ENCODE measurements around the gene PITRM1. TPM values are rescaled to one million over a fixed set of nuclear protein-coding genes. Genes with fewer than 3 reads are reported as not detected.

The PITRM1 gene
- polyA plus RNA-seq, 2 of the 4 experiments (the other 2 are of a cell fraction) = 45.9 to 64.5 TPM

DNA sequence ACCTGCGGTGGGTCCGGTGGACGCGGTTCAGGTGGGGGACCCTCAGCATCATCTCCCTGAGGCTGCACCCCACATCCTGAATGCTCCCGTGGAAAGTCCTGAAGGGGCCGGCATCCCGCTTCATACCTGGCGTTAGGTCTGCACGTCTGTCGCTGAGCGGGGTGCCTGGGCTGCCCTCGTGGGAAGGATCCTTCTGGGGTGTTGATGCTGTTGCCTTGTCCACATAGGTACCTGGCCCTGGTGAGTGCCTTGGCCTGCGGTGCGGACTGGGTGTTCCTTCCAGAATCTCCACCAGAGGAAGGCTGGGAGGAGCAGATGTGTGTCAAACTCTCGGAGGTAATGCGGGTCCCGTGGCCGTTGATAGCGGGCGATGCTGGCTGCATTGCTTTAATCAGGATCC, 67.4 kb downstream of the PITRM1 start:
- CTCF ChIA-PET = no interaction called here
- WGBS (ENCODE audit: missing lambda C conversion rate) = 96% methylated on average over 9 of the region's 20 CpGs

DNA sequence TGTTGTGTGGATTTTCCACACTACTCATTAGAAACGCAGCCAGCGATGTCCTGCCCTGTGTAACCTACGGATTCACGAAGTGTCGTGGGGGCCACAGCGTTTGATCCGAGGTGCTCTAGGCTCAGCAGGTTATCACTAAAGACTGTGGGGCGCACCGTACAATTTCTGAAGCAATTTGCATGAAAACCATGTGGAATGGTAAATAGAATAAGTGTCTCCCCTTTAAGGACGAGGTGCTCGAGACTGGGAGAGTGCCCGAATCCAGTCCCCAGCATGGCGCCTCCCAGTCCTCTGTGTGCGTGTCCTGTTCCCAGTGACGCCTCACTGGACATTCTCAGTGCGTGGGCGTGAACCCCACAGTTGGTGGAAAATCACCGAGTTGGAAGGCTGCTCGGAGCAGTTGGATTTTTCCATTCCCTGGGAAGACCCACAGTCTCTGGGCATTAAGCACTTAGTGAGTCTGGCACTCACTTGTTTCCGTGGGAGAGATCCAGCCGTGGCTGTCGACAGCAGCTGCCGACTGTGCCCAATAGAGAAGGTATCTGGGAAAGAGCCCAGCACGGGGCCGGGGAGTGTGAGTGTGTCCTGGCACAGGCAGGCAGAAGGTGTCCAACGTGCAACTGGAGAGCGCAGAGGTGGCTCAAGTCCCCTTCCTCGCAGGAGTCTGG, 68.2 kb downstream of the PITRM1 start:
- peaks cover 82% of the 10 kb centered on the region for H3K4me1 ChIP-seq
- DNase-seq (ENCODE audit: low read depth in 1 of 2, low spot score in 1 of 2) (no peak), ATAC-seq (no peak), FAIRE-seq (no peak)
- no peak overlapping the region for H3K4me2 ChIP-seq
- TF ChIP-seq ESRRA (IDR thresholded peaks at IDR 0.05; ENCODE audit: borderline replicate concordance, low read length) (no peak), HOXB5 (CRISPR knock-in tag; IDR thresholded peaks at IDR 0.05) (no peak), MAZ (IDR thresholded peaks at IDR 0.05; ENCODE audit: borderline replicate concordance, low read depth, low read length) (no peak), MAFK (IDR thresholded peaks at IDR 0.05; ENCODE audit: partially characterized antibody) (no peak)
- TF ChIP-seq, protein P1, sequence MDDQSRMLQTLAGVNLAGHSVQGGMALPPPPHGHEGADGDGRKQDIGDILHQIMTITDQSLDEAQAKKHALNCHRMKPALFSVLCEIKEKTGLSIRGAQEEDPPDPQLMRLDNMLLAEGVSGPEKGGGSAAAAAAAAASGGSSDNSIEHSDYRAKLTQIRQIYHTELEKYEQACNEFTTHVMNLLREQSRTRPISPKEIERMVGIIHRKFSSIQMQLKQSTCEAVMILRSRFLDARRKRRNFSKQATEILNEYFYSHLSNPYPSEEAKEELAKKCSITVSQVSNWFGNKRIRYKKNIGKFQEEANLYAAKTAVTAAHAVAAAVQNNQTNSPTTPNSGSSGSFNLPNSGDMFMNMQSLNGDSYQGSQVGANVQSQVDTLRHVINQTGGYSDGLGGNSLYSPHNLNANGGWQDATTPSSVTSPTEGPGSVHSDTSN (IDR thresholded peaks at IDR 0.05) = no peak
- H3K4me3 ChIP-seq = no peak overlapping the region
- ChIA-PET POLR2A (no interaction called here), CTCF (interaction anchor here (1.7 kb wide), 1 partner anchor 13 kb away, joined by 5 read pairs; no protein-coding TSS in a partner anchor)
- H3K9me3 ChIP-seq = no peaks in the 10 kb centered on the region
- WGBS (ENCODE audit: missing lambda C conversion rate) = 81% methylated on average over 28 of the region's 28 CpGs
- H3K27ac ChIP-seq = peak overlapping the region; percentile 86 to 92

More for the DNA sequence above, 67.4 kb downstream of the PITRM1 start:
- ATAC-seq (no peak), DNase-seq (ENCODE audit: low read depth in 1 of 2, low spot score in 1 of 2) (no peak), FAIRE-seq (no peak)
- no peak overlapping the region for H3K4me3 ChIP-seq
- POLR2A ChIA-PET = no interaction called here
- H3K4me1 ChIP-seq = peaks cover 82% of the 10 kb centered on the region
- H3K9me3 ChIP-seq = no peaks in the 10 kb centered on the region
- no peak overlapping the region for H3K4me2 ChIP-seq
- TF ChIP-seq POLR2AphosphoS2 (conservative IDR thresholded peaks at IDR 0.05; ENCODE audit: low read length) (no peak), CBX8 (IDR thresholded peaks at IDR 0.05) (no peak)
- TF ChIP-seq, protein P2, sequence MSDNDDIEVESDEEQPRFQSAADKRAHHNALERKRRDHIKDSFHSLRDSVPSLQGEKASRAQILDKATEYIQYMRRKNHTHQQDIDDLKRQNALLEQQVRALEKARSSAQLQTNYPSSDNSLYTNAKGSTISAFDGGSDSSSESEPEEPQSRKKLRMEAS (IDR thresholded peaks at IDR 0.05) = no peak
- H3K27ac ChIP-seq = peak overlapping the region; percentile 86 to 92

DNA sequence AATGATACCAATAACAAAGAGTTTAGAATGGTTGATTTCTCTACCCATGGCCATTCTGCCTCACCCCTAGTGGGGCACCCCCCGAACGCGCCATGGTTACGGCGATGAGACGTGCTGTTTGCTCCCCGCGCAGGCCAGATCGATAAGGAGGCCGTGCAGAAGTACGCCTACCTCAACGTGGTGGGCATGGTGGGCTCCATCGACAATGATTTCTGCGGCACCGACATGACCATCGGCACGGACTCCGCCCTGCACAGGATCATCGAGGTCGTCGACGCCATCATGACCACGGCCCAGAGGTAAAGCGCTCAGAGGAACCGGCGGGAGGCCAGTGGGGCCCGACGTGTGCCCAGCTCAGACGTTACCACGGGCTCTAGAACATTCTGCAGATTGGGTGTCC, 68.9 kb downstream of the PITRM1 start:
- DNase-seq (ENCODE audit: low read depth in 1 of 2, low spot score in 1 of 2) = no peak
- Histone ChIP-seq H3K4me1 (peaks cover 82% of the 10 kb centered on the region), H3K4me3 (no peak overlapping the region), H3K27ac (peak overlapping the region; percentile 86 to 92), H3K9me3 (no peaks in the 10 kb centered on the region), H3K4me2 (peak overlapping the region; percentile 66)
- ATAC-seq = no peak
- ChIA-PET POLR2A (no interaction called here), CTCF (interaction anchor here (1.0 to 3.4 kb wide), 3 partner anchors 13 to 38 kb away, joined by 3 to 20 read pairs (median 5); no protein-coding TSS in a partner anchor)
- 96% methylated on average over 30 of the region's 30 CpGs for WGBS (ENCODE audit: missing lambda C conversion rate)
- FAIRE-seq = no peak
- TF ChIP-seq CHD4 (IDR thresholded peaks at IDR 0.05; ENCODE audit: borderline replicate concordance) = no peak
- TF ChIP-seq, protein P3, sequence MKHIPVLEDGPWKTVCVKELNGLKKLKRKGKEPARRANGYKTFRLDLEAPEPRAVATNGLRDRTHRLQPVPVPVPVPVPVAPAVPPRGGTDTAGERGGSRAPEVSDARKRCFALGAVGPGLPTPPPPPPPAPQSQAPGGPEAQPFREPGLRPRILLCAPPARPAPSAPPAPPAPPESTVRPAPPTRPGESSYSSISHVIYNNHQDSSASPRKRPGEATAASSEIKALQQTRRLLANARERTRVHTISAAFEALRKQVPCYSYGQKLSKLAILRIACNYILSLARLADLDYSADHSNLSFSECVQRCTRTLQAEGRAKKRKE (CRISPR knock-in tag; IDR thresholded peaks at IDR 0.05; ENCODE audit: low read depth) = no peak
- TF ChIP-seq CBX2 (IDR thresholded peaks at IDR 0.05; ENCODE audit: borderline replicate concordance, low read depth) = no peak
- TF ChIP-seq GATA3 (IDR thresholded peaks at IDR 0.05; ENCODE audit: borderline replicate concordance) = no peak
- TF ChIP-seq HOXA7 (CRISPR knock-in tag; IDR thresholded peaks at IDR 0.05) = no peak
- TF ChIP-seq ZSCAN20 (CRISPR knock-in tag; IDR thresholded peaks at IDR 0.05) = no peak
- TF ChIP-seq, protein P4, sequence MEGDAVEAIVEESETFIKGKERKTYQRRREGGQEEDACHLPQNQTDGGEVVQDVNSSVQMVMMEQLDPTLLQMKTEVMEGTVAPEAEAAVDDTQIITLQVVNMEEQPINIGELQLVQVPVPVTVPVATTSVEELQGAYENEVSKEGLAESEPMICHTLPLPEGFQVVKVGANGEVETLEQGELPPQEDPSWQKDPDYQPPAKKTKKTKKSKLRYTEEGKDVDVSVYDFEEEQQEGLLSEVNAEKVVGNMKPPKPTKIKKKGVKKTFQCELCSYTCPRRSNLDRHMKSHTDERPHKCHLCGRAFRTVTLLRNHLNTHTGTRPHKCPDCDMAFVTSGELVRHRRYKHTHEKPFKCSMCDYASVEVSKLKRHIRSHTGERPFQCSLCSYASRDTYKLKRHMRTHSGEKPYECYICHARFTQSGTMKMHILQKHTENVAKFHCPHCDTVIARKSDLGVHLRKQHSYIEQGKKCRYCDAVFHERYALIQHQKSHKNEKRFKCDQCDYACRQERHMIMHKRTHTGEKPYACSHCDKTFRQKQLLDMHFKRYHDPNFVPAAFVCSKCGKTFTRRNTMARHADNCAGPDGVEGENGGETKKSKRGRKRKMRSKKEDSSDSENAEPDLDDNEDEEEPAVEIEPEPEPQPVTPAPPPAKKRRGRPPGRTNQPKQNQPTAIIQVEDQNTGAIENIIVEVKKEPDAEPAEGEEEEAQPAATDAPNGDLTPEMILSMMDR (IDR thresholded peaks at IDR 0.05) = no peak
- TF ChIP-seq MYC (IDR thresholded peaks at IDR 0.05; ENCODE audit: borderline replicate concordance, low read length) = no peak
- TF ChIP-seq, protein P1 (IDR thresholded peaks at IDR 0.05) = no peak
- TF ChIP-seq HDAC2 (IDR thresholded peaks at IDR 0.05) = no peak
- TF ChIP-seq JUN (IDR thresholded peaks at IDR 0.05) = no peak
- TF ChIP-seq ESRRA (IDR thresholded peaks at IDR 0.05; ENCODE audit: borderline replicate concordance, low read length) = no peak
- TF ChIP-seq RARB (CRISPR knock-in tag; IDR thresholded peaks at IDR 0.05) = no peak
- TF ChIP-seq, protein P5, sequence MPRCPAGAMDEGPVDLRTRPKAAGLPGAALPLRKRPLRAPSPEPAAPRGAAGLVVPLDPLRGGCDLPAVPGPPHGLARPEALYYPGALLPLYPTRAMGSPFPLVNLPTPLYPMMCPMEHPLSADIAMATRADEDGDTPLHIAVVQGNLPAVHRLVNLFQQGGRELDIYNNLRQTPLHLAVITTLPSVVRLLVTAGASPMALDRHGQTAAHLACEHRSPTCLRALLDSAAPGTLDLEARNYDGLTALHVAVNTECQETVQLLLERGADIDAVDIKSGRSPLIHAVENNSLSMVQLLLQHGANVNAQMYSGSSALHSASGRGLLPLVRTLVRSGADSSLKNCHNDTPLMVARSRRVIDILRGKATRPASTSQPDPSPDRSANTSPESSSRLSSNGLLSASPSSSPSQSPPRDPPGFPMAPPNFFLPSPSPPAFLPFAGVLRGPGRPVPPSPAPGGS (IDR thresholded peaks at IDR 0.05) = no peak
- no peak for TF ChIP-seq BHLHE40 (IDR thresholded peaks at IDR 0.05; ENCODE audit: low read depth, low read length)
- TF ChIP-seq CBX8 (IDR thresholded peaks at IDR 0.05) = no peak
- TF ChIP-seq MAZ (IDR thresholded peaks at IDR 0.05; ENCODE audit: borderline replicate concordance, low read depth, low read length) = no peak
- TF ChIP-seq, protein P6, sequence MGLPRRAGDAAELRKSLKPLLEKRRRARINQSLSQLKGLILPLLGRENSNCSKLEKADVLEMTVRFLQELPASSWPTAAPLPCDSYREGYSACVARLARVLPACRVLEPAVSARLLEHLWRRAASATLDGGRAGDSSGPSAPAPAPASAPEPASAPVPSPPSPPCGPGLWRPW (IDR thresholded peaks at IDR 0.05) = no peak
- no peak for TF ChIP-seq HOXB5 (CRISPR knock-in tag; IDR thresholded peaks at IDR 0.05)
- TF ChIP-seq FOSL2 (IDR thresholded peaks at IDR 0.05) = no peak
- TF ChIP-seq FOSL2 (CRISPR knock-in tag; IDR thresholded peaks at IDR 0.05) = no peak
